Trophoblast cell (in vitro differentiated cells and primary cell): ENCODE measurements around the gene DPM3. TPM values are rescaled to one million over a fixed set of nuclear protein-coding genes. Genes with fewer than 3 reads are reported as not detected.
A peak's percentile ranks its signal among the peaks of the same experiment; 100 is the strongest.
"Not testable (repeated sequence)": the region's sequence is repeated elsewhere in the genome, so short reads cannot be mapped to it uniquely, and the experiment has no call there.

Source experiments
- DNase-seq, 2 donors: peaks; one replicate each; pipeline ENCODE4 v3.0.0-alpha.2; 2016
- H2AFZ ChIP-seq: 2 replicates; pipeline ENCODE4 v1.6.1; 2013; ENCODE audit warnings: low read length, moderate library complexity, mild to moderate bottlenecking; ENCODE audit not compliant: insufficient read depth, poor library complexity
- H2AK5ac ChIP-seq: 2 replicates; pipeline ENCODE4 v1.6.1; 2013; ENCODE audit warnings: mild to moderate bottlenecking, low read length
- H2BK120ac ChIP-seq: 2 replicates; pipeline ENCODE4 v1.6.1; 2013; ENCODE audit warnings: low read length, mild to moderate bottlenecking, moderate library complexity; ENCODE audit not compliant: insufficient read depth, poor library complexity
- H2BK12ac ChIP-seq: 2 replicates; pipeline ENCODE4 v1.6.1; 2013; ENCODE audit warnings: mild to moderate bottlenecking, low read length, moderate library complexity
- H2BK5ac ChIP-seq: 2 replicates; pipeline ENCODE4 v1.6.1; 2013; ENCODE audit warnings: low read length, low read depth, moderate library complexity, mild to moderate bottlenecking; ENCODE audit not compliant: poor library complexity
- H3K14ac ChIP-seq: 2 replicates; pipeline ENCODE4 v1.6.1; 2013; ENCODE audit warnings: mild to moderate bottlenecking, low read length
- H3K18ac ChIP-seq: 2 replicates; pipeline ENCODE4 v1.6.1; 2013; ENCODE audit warnings: mild to moderate bottlenecking, low read length
- H3K23ac ChIP-seq: 2 replicates; pipeline ENCODE4 v1.6.1; 2013; ENCODE audit warnings: low read length
- H3K27ac ChIP-seq: 2 replicates; pipeline ENCODE4 v1.5.1; 2013; ENCODE audit warnings: low read depth, mild to moderate bottlenecking, inconsistent platforms, low read length, moderate library complexity
- H3K27me3 ChIP-seq: 2 replicates; pipeline ENCODE4 v1.6.1; 2013; ENCODE audit warnings: inconsistent platforms, mild to moderate bottlenecking, low read length, moderate library complexity; ENCODE audit not compliant: insufficient read depth
- H3K36me3 ChIP-seq, 2 experiments: 1 replicate in 1 of 2; 2 replicates in 1 of 2; pipeline ENCODE4 v1.6.1; 2013; ENCODE audit warnings: low read length in 2 of 2, mild to moderate bottlenecking in 2 of 2, moderate library complexity in 1 of 2; ENCODE audit not compliant: insufficient read depth in 2 of 2, control insufficient read depth in 1 of 2
- H3K4ac ChIP-seq: 2 replicates; pipeline ENCODE4 v1.6.1; 2013; ENCODE audit warnings: low read depth, mild to moderate bottlenecking, low read length, moderate library complexity
- H3K4me1 ChIP-seq, 2 experiments: 1 replicate in 1 of 2; 2 replicates in 1 of 2; pipeline ENCODE4 v1.6.1; 2013; ENCODE audit warnings: low read length in 2 of 2, mild to moderate bottlenecking in 2 of 2, moderate library complexity in 1 of 2; ENCODE audit not compliant: insufficient read depth in 2 of 2, control insufficient read depth in 1 of 2
- H3K4me2 ChIP-seq: 2 replicates; pipeline ENCODE4 v1.6.1; 2013; ENCODE audit warnings: inconsistent platforms, mild to moderate bottlenecking, low read length, moderate library complexity
- H3K4me3 ChIP-seq: 2 replicates; pipeline ENCODE4 v1.5.1; 2013; ENCODE audit warnings: mild to moderate bottlenecking, low read depth, low read length, inconsistent platforms
- H3K79me1 ChIP-seq: one replicate; pipeline ENCODE4 v1.6.1; 2013; ENCODE audit warnings: low read length
- H3K79me2 ChIP-seq: 2 replicates; pipeline ENCODE4 v1.6.1; 2013; ENCODE audit warnings: low read length, mild to moderate bottlenecking; ENCODE audit not compliant: control insufficient read depth, insufficient read depth, poor library complexity
- H3K9ac ChIP-seq: 2 replicates; pipeline ENCODE4 v1.6.1; 2013; ENCODE audit warnings: mild to moderate bottlenecking, low read length
- H3K9me3 ChIP-seq: 2 replicates; pipeline ENCODE4 v1.6.1; 2013; ENCODE audit warnings: low read depth, mild to moderate bottlenecking, control low read depth, inconsistent platforms, low read length; ENCODE audit not compliant: insufficient read depth
- H4K12ac ChIP-seq: 2 replicates; pipeline ENCODE4 v1.6.1; 2013; ENCODE audit warnings: low read depth, mild to moderate bottlenecking, low read length, moderate library complexity
- H4K8ac ChIP-seq: 2 replicates; pipeline ENCODE4 v1.6.1; 2013; ENCODE audit warnings: low read depth, mild to moderate bottlenecking, low read length, moderate library complexity
- H4K91ac ChIP-seq: one replicate; pipeline ENCODE4 v1.6.1; 2013; ENCODE audit warnings: low read depth, mild to moderate bottlenecking, low read length, moderate library complexity
- WGBS: extraction: QIAGEN DNeasy Blood & Tissue Kit; methylation state at CpG from one replicate; pipeline ENCODE4 v1.1.7; 2013; ENCODE audit warnings: missing lambda C conversion rate; ENCODE audit not compliant: insufficient read length, insufficient coverage; ENCODE audit errors: extremely low coverage; 5-methylcytosine and 5-hydroxymethylcytosine counted together
- polyA plus RNA-seq: library from polyadenylated mRNA; stranded (reverse); fragments of 200-250 nt; gene quantifications from 2 replicates; pipeline ENCODE4 v1.2.3, GENCODE V29; 2013

DPM3 gene, protein sequence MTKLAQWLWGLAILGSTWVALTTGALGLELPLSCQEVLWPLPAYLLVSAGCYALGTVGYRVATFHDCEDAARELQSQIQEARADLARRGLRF
- 143 and 148 TPM in 2 replicates for polyA plus RNA-seq

DNA sequence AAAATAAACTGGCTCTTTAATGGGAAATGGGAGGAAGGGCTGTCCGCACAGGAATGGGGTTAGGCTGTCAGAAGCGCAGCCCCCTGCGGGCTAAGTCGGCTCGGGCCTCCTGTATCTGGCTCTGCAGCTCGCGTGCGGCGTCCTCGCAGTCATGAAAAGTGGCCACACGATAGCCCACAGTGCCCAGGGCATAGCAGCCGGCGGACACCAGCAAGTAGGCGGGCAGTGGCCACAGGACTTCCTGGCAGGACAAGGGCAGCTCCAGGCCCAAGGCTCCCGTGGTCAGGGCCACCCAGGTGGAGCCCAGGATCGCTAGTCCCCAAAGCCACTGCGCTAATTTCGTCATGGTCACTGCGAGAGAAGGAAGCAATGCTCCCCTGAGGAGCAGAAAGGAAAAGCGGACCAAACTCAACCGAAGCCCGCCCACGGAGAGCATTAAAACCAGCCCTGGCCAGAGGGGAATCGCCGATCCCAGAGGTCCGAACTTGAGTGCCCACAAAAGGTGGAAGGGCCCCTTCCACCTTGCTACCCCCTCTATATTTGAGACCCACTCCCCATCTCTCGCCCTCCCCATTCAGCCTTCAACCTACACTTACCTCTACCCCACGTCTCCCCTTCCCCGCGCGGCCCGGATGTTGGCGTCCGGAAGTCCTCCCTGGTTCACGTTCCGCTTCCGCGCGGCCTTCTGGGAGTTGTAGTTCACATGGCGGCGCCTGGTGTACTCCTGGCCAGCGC lies at the start of gene DPM3:
Gene DPM3, minus strand, starts transcription at position 637 of the 735 bp plus-strand sequence. Its CDS starts 291 bp downstream, at position 346.
- Histone ChIP-seq H3K79me1 (peaks cover 20% of the 10 kb centered on the region), H3K4ac (peak within 1 kb of the TSS; percentile 85), H3K9ac (peak within 1 kb of the TSS; percentile 84), H4K12ac (peak within 1 kb of the TSS; percentile 84), H3K27me3 (no peaks in the 10 kb centered on the region), H3K4me3 (peak within 1 kb of the TSS; percentile 77), H2BK120ac (peak within 1 kb of the TSS; percentile 74), H3K4me1 (peaks cover 7 to 10% of the 10 kb centered on the region in 2 experiments), H2BK12ac (no peak within 1 kb of the TSS), H4K8ac (peak within 1 kb of the TSS; percentile 91), H3K27ac (peak within 1 kb of the TSS; percentile 49), H3K36me3 (peaks cover 8 to 10% of the 10 kb centered on the region in 2 experiments), H2BK5ac (peak within 1 kb of the TSS; percentile 46), H2AFZ (peak within 1 kb of the TSS; percentile 96), H3K9me3 (no peaks in the 10 kb centered on the region), H3K4me2 (peak within 1 kb of the TSS; percentile 96), H2AK5ac (peak within 1 kb of the TSS; percentile 95), H3K79me2 (peaks cover 14% of the 10 kb centered on the region), H3K18ac (peak within 1 kb of the TSS; percentile 51), H3K23ac (no peak within 1 kb of the TSS), H4K91ac (peak within 1 kb of the TSS; percentile 86), H3K14ac (peak within 1 kb of the TSS; percentile 48)
- WGBS = no CpG with 5 or more reads among the region's 42 CpGs
- peak; percentile 70 to 86 for DNase-seq

- Histone ChIP-seq H3K4me1 (peaks cover 7 to 14% of the 10 kb centered on the region in 2 experiments), H3K79me1 (peaks cover 11% of the 10 kb centered on the region)
- not testable (repeated sequence) for H2BK12ac ChIP-seq, H4K12ac ChIP-seq, H2AFZ ChIP-seq, H2AK5ac ChIP-seq, H4K91ac ChIP-seq, H3K4me2 ChIP-seq, DNase-seq, H3K9me3 ChIP-seq, H3K18ac ChIP-seq, H3K4ac ChIP-seq, H2BK5ac ChIP-seq, H3K9ac ChIP-seq, H4K8ac ChIP-seq, H3K14ac ChIP-seq, H2BK120ac ChIP-seq, H3K4me3 ChIP-seq, H3K79me2 ChIP-seq, H3K23ac ChIP-seq, H3K27ac ChIP-seq, H3K36me3 ChIP-seq, H3K27me3 ChIP-seq
- WGBS = no CpG with 5 or more reads among the region's 45 CpGs
Observed at GRCh38 chr1:155189926-155190325, 49.6 kb upstream of the DPM3 start.

DNA sequence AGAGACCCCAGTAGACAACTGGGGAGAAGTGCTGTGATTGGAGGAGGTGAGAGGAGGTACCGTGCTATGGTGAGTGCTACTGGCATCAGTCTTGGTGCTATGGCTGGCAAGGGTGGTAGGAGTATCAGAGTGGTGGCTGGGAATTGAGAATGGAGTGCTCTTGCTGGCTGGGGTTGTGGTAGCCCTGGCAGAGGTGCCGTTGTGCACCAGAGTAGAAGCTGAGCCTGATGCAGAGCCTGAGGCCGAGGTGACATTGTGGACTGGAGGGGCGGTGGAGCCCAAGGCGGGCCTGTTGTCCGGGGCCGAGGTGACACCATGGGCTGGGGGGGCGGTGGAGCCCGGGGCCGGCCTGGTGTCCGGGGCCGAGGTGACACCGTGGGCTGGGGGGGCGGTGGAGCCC lies 47.9 kb upstream of the DPM3 start:
- no peak overlapping the region for H2BK120ac ChIP-seq
- H3K27me3 ChIP-seq = no peaks in the 10 kb centered on the region
- no peak overlapping the region for H4K91ac ChIP-seq
- no CpG with 5 or more reads among the region's 14 CpGs for WGBS
- peaks cover 2% of the 10 kb centered on the region for H3K9me3 ChIP-seq
- H3K36me3 ChIP-seq = no peaks in the 10 kb centered on the region
- H2BK12ac ChIP-seq = no peak overlapping the region
- no peak overlapping the region for H3K4me3 ChIP-seq
- H4K8ac ChIP-seq = no peak overlapping the region
- no peak overlapping the region for H2BK5ac ChIP-seq
- H3K4me1 ChIP-seq = peaks cover 3 to 8% of the 10 kb centered on the region in 2 experiments
- H3K27ac ChIP-seq = no peak overlapping the region
- H3K9ac ChIP-seq = no peak overlapping the region
- no peak for DNase-seq
- H3K18ac ChIP-seq = no peak overlapping the region
- H3K4ac ChIP-seq = no peak overlapping the region
- no peak overlapping the region for H3K14ac ChIP-seq
- H3K79me2 ChIP-seq = peaks cover under 1% of the 10 kb centered on the region
- no peak overlapping the region for H2AFZ ChIP-seq
- H3K23ac ChIP-seq = no peak overlapping the region
- H2AK5ac ChIP-seq = no peak overlapping the region
- H3K4me2 ChIP-seq = no peak overlapping the region
- no peak overlapping the region for H4K12ac ChIP-seq
- H3K79me1 ChIP-seq = peaks cover 4% of the 10 kb centered on the region

GRCh38 chr1:155187456-155187891 lies 47.1 kb upstream of the DPM3 start:
- Histone ChIP-seq H4K91ac (no peak overlapping the region), H3K27ac (no peak overlapping the region), H3K9ac (no peak overlapping the region), H3K4me1 (peaks cover 0 to 4% of the 10 kb centered on the region in 2 experiments), H3K79me1 (no peaks in the 10 kb centered on the region), H2BK5ac (no peak overlapping the region), H4K12ac (no peak overlapping the region), H3K18ac (no peak overlapping the region), H2BK12ac (no peak overlapping the region), H2BK120ac (no peak overlapping the region), H3K4me3 (no peak overlapping the region), H3K14ac (no peak overlapping the region), H3K9me3 (peaks cover under 1% of the 10 kb centered on the region), H4K8ac (no peak overlapping the region), H3K4me2 (no peak overlapping the region), H3K36me3 (no peaks in the 10 kb centered on the region), H2AK5ac (no peak overlapping the region), H3K27me3 (no peaks in the 10 kb centered on the region), H3K79me2 (no peaks in the 10 kb centered on the region), H3K23ac (no peak overlapping the region), H3K4ac (no peak overlapping the region), H2AFZ (no peak overlapping the region)
- WGBS = no CpG with 5 or more reads among the region's 16 CpGs
- no peak for DNase-seq
